Naive thymus-derived CD4-positive, alpha-beta T cell (primary cell): Measurements from ENCODE around the gene PARG. TPM values are rescaled to one million over a fixed set of nuclear protein-coding genes. Genes with fewer than 3 reads are reported as not detected.
"Not testable (repeated sequence)": the region's sequence is repeated elsewhere in the genome, so short reads cannot be mapped to it uniquely, and the experiment has no call there.

Experiments
- ATAC-seq: fragments of 150-1000 bp; cut with Tn5 transposase; 2 replicates; pipeline ENCODE4 v1.10.0; 2021; ENCODE audit warnings: mild to moderate bottlenecking, moderate library complexity
- CTCF ChIA-PET: fragments of 350-600 bp; sonication (Branson Sonifier 250); formaldehyde crosslinking; loops from one replicate; lab custom pipeline; 2021; ENCODE audit warnings: antibody characterized with exemption; lab: Charles Lee
- POLR2A ChIA-PET: fragments of 350-600 bp; sonication (Branson Sonifier 250); formaldehyde crosslinking; loops from one replicate; lab custom pipeline; 2021; ENCODE audit warnings: antibody characterized with exemption, inconsistent platforms; lab: Charles Lee
- DNase-seq, 9 donors: peaks; one replicate each; pipeline versions ENCODE4 v3.0.0 to v3.0.0-alpha.2; 2020 to 2022; ENCODE audit warnings: mixed read lengths in 1 of 9
- H3K27ac ChIP-seq: one replicate; pipeline ENCODE4 v1.7.0; 2013; ENCODE audit warnings: mild to moderate bottlenecking, low read depth, low read length, moderate library complexity
- H3K27me3 ChIP-seq, 2 donors: one replicate each; pipeline ENCODE4 v1.7.0; 2013; ENCODE audit warnings: low read length in 2 of 2, mild to moderate bottlenecking in 2 of 2, moderate library complexity in 2 of 2; ENCODE audit not compliant: control insufficient read depth in 2 of 2, insufficient read depth in 2 of 2
- H3K36me3 ChIP-seq, 3 experiments: 1 replicate in 2 of 3; 2 replicates in 1 of 3; pipeline ENCODE4 v1.7.0; 2013; ENCODE audit warnings: low read length in 3 of 3, mild to moderate bottlenecking in 3 of 3, moderate library complexity in 1 of 3; ENCODE audit not compliant: insufficient read depth in 3 of 3, control insufficient read depth in 2 of 3
- H3K4me1 ChIP-seq, 2 donors: one replicate each; pipeline ENCODE4 v1.7.0; 2013; ENCODE audit warnings: low read length in 2 of 2, mild to moderate bottlenecking in 2 of 2, moderate library complexity in 1 of 2; ENCODE audit not compliant: control insufficient read depth in 2 of 2, insufficient read depth in 2 of 2
- H3K4me3 ChIP-seq: 2 replicates; pipeline ENCODE4 v1.7.0; 2013; ENCODE audit warnings: mild to moderate bottlenecking, low read length
- H3K9me3 ChIP-seq, 3 experiments: 1 replicate in 2 of 3; 2 replicates in 1 of 3; pipeline ENCODE4 v1.7.0; 2013; ENCODE audit warnings: low read length in 3 of 3; ENCODE audit not compliant: control insufficient read depth in 2 of 3
- H3K27ac Mint-ChIP-seq, 9 donors: one replicate each; pipeline ENCODE4 v1.8.0; 2020 to 2022; ENCODE audit warnings: mixed read lengths in 9 of 9, mild to moderate bottlenecking in 8 of 9, moderate library complexity in 5 of 9, inconsistent platforms in 2 of 9
- H3K27me3 Mint-ChIP-seq, 5 donors: one replicate each; pipeline ENCODE4 v1.8.0; 2021 to 2022; ENCODE audit warnings: mixed read lengths in 5 of 5, mild to moderate bottlenecking in 1 of 5
- H3K36me3 Mint-ChIP-seq, 5 donors: one replicate each; pipeline ENCODE4 v1.8.0; 2020 to 2022; ENCODE audit warnings: mixed read lengths in 5 of 5, mild to moderate bottlenecking in 3 of 5, inconsistent platforms in 1 of 5
- H3K4me1 Mint-ChIP-seq, 7 donors: one replicate each; pipeline ENCODE4 v1.8.0; 2020 to 2022; ENCODE audit warnings: mixed read lengths in 7 of 7, mild to moderate bottlenecking in 3 of 7, inconsistent platforms in 1 of 7
- H3K4me3 Mint-ChIP-seq, 10 donors: one replicate each; pipeline ENCODE4 v1.8.0; 2020 to 2022; ENCODE audit warnings: mild to moderate bottlenecking in 10 of 10, mixed read lengths in 10 of 10, moderate library complexity in 6 of 10, inconsistent platforms in 2 of 10
- H3K9me3 Mint-ChIP-seq, 11 donors: one replicate each; pipeline ENCODE4 v1.8.0; 2020 to 2022; ENCODE audit warnings: mixed read lengths in 11 of 11, mild to moderate bottlenecking in 4 of 11, inconsistent platforms in 1 of 11, moderate library complexity in 1 of 11
- intact Hi-C, 2 donors: fragments of 100-400 bp; cut with micrococcal nuclease; formaldehyde crosslinking; loops; one replicate each; pipeline ENCODE4 v1.15.1; 2023
- polyA plus RNA-seq, 2 donors: library from polyadenylated mRNA; unstranded; fragments of 300-500 nt; fragmentation: Illumina TruSeq; gene quantifications; one replicate each; pipeline ENCODE4 v1.2.3, GENCODE V29; 2021
- total RNA-seq, 6 experiments: library from RNA in 5 of 6; stranded (reverse) in 5 of 6; gene quantifications; 1 replicate in 5 of 6; 2 replicates in 1 of 6; pipeline ENCODE4 v1.2.3 and lab custom pipeline; 2021 to 2026

Gene PARG
- total and polyA plus RNA-seq, 7 experiments from 2014 or later: 11.4 to 48.2 (median 33.9) TPM

GRCh38 chr10:49931959-49932728 lies 9.7 kb downstream of the PARG start:
- peaks cover 0 to 12% (median 5%) of the 10 kb centered on the region in 5 donors for H3K36me3 Mint-ChIP-seq
- H3K27me3 ChIP-seq, H3K9me3 Mint-ChIP-seq, H3K27me3 Mint-ChIP-seq, H3K27ac ChIP-seq, DNase-seq, H3K36me3 ChIP-seq, H3K4me3 Mint-ChIP-seq, H3K4me3 ChIP-seq, H3K9me3 ChIP-seq, CTCF ChIA-PET, intact Hi-C loops, ATAC-seq, H3K4me1 ChIP-seq, H3K27ac Mint-ChIP-seq, POLR2A ChIA-PET: not testable (repeated sequence)
- peaks cover 0 to 20% (median 12%) of the 10 kb centered on the region in 7 donors for H3K4me1 Mint-ChIP-seq

GRCh38 chr10:49931276-49931675 lies 10.6 kb downstream of the PARG start:
- DNase-seq, H3K27me3 ChIP-seq, H3K4me3 Mint-ChIP-seq, intact Hi-C loops, H3K27me3 Mint-ChIP-seq, H3K9me3 Mint-ChIP-seq, H3K4me3 ChIP-seq, H3K27ac Mint-ChIP-seq, H3K4me1 ChIP-seq, H3K9me3 ChIP-seq, CTCF ChIA-PET, POLR2A ChIA-PET, H3K27ac ChIP-seq, ATAC-seq, H3K36me3 ChIP-seq: not testable (repeated sequence)
- peaks cover 0 to 12% (median 8%) of the 10 kb centered on the region in 7 donors for H3K4me1 Mint-ChIP-seq
- peaks cover 0 to 16% (median 7%) of the 10 kb centered on the region in 5 donors for H3K36me3 Mint-ChIP-seq

DNA sequence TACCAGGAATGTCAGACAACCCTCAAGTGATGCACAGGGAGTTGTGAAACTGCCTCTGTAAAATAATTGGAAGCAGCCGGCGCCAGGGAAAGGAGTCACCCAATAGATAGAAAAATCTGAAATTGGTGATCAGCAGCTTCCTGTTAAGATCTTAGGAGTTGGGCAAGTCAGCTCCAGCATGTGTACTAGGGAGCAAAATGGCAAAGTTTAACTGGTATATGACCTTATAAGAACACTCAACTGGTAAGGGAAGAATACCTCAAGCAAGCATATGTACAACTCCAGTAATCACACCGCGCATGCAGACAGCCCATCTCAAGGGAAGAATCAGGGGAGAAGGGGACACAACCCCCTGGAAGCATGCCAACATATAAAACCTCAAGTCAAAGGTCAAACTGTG lies 18.3 kb downstream of the PARG start:
- H3K9me3 ChIP-seq, H3K4me1 Mint-ChIP-seq, H3K27me3 ChIP-seq, H3K36me3 ChIP-seq, DNase-seq, H3K27ac Mint-ChIP-seq, CTCF ChIA-PET, H3K4me3 ChIP-seq, intact Hi-C loops, H3K27ac ChIP-seq, ATAC-seq, H3K4me1 ChIP-seq, POLR2A ChIA-PET, H3K27me3 Mint-ChIP-seq, H3K4me3 Mint-ChIP-seq, H3K9me3 Mint-ChIP-seq: not testable (repeated sequence)
- H3K36me3 Mint-ChIP-seq: peaks cover 0 to 11% (median 2%) of the 10 kb centered on the region in 5 donors

DNA sequence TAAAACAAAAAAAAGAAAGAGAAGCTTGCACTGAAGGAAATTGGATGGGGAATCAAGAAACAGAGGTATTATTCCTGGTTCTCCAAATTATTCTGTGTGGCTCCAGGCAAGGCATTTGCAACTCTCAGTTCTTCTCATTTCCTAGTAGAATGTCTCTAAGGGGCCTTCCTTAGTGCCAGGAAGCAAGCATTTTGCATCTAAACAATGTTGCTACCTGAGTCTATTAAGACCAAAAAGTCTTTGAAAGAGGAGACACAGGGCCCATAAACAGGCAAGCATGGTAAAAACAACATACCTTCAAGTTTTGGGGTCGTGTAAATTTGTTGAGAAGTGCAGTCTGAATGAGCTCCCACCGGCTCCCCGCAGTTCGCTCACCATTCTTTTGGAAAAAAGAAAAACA lies 19.8 kb downstream of the PARG start:
- CTCF ChIA-PET, H3K27me3 Mint-ChIP-seq, ATAC-seq, H3K27ac ChIP-seq, H3K4me3 Mint-ChIP-seq, H3K4me3 ChIP-seq, H3K27me3 ChIP-seq, DNase-seq, H3K9me3 Mint-ChIP-seq, H3K27ac Mint-ChIP-seq, H3K36me3 ChIP-seq, intact Hi-C loops, H3K4me1 ChIP-seq, POLR2A ChIA-PET, H3K4me1 Mint-ChIP-seq, H3K9me3 ChIP-seq: not testable (repeated sequence)
- peaks cover 0 to 14% (median under 1%) of the 10 kb centered on the region in 5 donors for H3K36me3 Mint-ChIP-seq

GRCh38 chr10:49917927-49918326 lies 23.9 kb downstream of the PARG start:
- H3K4me3 Mint-ChIP-seq, H3K36me3 ChIP-seq, H3K27me3 Mint-ChIP-seq, CTCF ChIA-PET, H3K27ac ChIP-seq, H3K4me1 ChIP-seq, H3K9me3 ChIP-seq, POLR2A ChIA-PET, ATAC-seq, H3K27me3 ChIP-seq, H3K4me3 ChIP-seq, H3K4me1 Mint-ChIP-seq, DNase-seq, H3K9me3 Mint-ChIP-seq: not testable (repeated sequence)
- Mint-ChIP-seq H3K36me3 (peaks cover 0 to 18% (median 0%) of the 10 kb centered on the region in 5 donors), H3K27ac (peak overlapping the region in 1 of 9 donors; percentile 65)
- intact Hi-C loops: loop anchor here in 1 of 2 donors (5.0 kb wide), 1 partner anchor 326 kb away; no protein-coding TSS in a partner anchor

GRCh38 chr10:49916451-49916850 lies 25.4 kb downstream of the PARG start:
- H3K27me3 ChIP-seq, H3K4me1 ChIP-seq, ATAC-seq, H3K36me3 ChIP-seq, CTCF ChIA-PET, H3K4me1 Mint-ChIP-seq, H3K4me3 ChIP-seq, H3K27ac Mint-ChIP-seq, DNase-seq, H3K27ac ChIP-seq, H3K9me3 ChIP-seq, H3K27me3 Mint-ChIP-seq, H3K9me3 Mint-ChIP-seq, H3K4me3 Mint-ChIP-seq, POLR2A ChIA-PET: not testable (repeated sequence)
- intact Hi-C loops: loop anchor here in 1 of 2 donors (5.0 kb wide), 1 partner anchor 324 kb away; no protein-coding TSS in a partner anchor
- peaks cover 0 to 19% (median 0%) of the 10 kb centered on the region in 5 donors for H3K36me3 Mint-ChIP-seq

DNA sequence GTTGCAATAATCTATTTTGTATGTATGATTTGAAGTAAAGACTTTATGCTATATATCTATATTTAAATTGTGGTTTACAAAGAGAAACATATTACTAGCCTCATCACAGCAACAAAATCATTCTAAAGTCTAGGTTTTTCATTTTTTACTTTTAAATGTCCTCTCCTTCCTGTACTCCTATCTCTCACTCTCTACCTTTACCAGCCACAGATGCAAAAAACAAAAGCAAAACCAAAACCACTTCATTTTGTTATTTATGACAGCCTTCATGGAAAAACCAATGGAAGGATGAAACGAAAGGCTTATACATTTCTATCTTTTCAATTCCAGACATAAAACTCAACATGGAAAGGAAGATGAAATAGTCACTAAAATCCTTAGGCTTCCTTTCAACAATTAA lies 31.5 kb downstream of the PARG start:
- H3K4me1 ChIP-seq, H3K9me3 ChIP-seq, ATAC-seq, H3K36me3 ChIP-seq, H3K4me3 ChIP-seq, intact Hi-C loops, H3K4me1 Mint-ChIP-seq, CTCF ChIA-PET, H3K27ac Mint-ChIP-seq, DNase-seq, H3K9me3 Mint-ChIP-seq, POLR2A ChIA-PET, H3K27me3 ChIP-seq, H3K27ac ChIP-seq, H3K27me3 Mint-ChIP-seq, H3K4me3 Mint-ChIP-seq: not testable (repeated sequence)
- H3K36me3 Mint-ChIP-seq: peaks cover 0 to 18% (median 5%) of the 10 kb centered on the region in 5 donors
